Testis (tissue), 3 donors: Measurements from ENCODE around the gene LYRM4. TPM values are rescaled to one million over a fixed set of nuclear protein-coding genes. Genes with fewer than 3 reads are reported as not detected.
"Not testable (repeated sequence)": the region's sequence is repeated elsewhere in the genome, so short reads cannot be mapped to it uniquely, and the experiment has no call there.

ENCODE experiments used
- DNase-seq: peaks from one replicate; pipeline ENCODE4 v3.0.0-alpha.2; 2019
- H3K27ac ChIP-seq, 2 donors: fragments of 200-600 bp; sonication (generic); one replicate each; pipeline ENCODE4 v1.5.1; 2019
- H3K27me3 ChIP-seq: fragments of 200-600 bp; sonication (generic); one replicate; pipeline ENCODE4 v1.5.1; 2019
- H3K36me3 ChIP-seq: fragments of 200-600 bp; sonication (generic); one replicate; pipeline ENCODE4 v1.5.1; 2017; ENCODE audit warnings: low read depth; ENCODE audit errors: missing control alignments
- H3K4me1 ChIP-seq: fragments of 200-600 bp; sonication (generic); one replicate; pipeline ENCODE4 v1.5.1; 2019
- H3K4me3 ChIP-seq, 2 donors: fragments of 200-600 bp; sonication (generic); one replicate each; pipeline ENCODE4 v1.5.1; 2017 to 2019
- H3K9me3 ChIP-seq: fragments of 200-600 bp; sonication (generic); one replicate; pipeline ENCODE4 v1.5.1; 2017
- CTCF ChIP-seq, 3 experiments: fragments of 450-650 bp in 2 of 3; fragments of 200-600 bp in 1 of 3; sonication (generic) in 1 of 3; IDR thresholded peaks; one replicate each; pipeline ENCODE4 v1.5.1; 2016 to 2019; ENCODE audit warnings: antibody characterized with exemption in 3 of 3, mild to moderate bottlenecking in 2 of 3, moderate library complexity in 1 of 3
- POLR2A ChIP-seq: fragments of 450-650 bp; IDR thresholded peaks from one replicate; pipeline ENCODE4 v1.6.1; 2017; ENCODE audit warnings: antibody characterized with exemption, mild to moderate bottlenecking, moderate library complexity
- WGBS, 2 donors: methylation state at CpG; one replicate each; pipeline ENCODE4 v1.1.5; 2018; 5-methylcytosine and 5-hydroxymethylcytosine counted together
- intact Hi-C: fragments of 100-400 bp; cut with DNase I; formaldehyde crosslinking; loops from one replicate; pipeline ENCODE4 v1.15.1; 2023; ENCODE audit warnings: low total_unique reads
- polyA plus RNA-seq: library from polyadenylated mRNA; stranded (reverse); fragments of 350-450 nt; fragmentation: Illumina TruSeq; extraction: RNeasy Lipid Tissue Mini Kit (QIAGEN cat#74804); gene quantifications from one replicate; pipeline ENCODE4 v1.2.3, GENCODE V29; 2014; ENCODE audit warnings: low read depth, low replicate concordance; ENCODE audit not compliant: insufficient read depth
- total RNA-seq, 2 donors: library from RNA; depleted of rRNA; stranded (reverse); fragments of >200 nt; gene quantifications; one replicate each; pipeline ENCODE4 v1.2.3, GENCODE V29; 2016

LYRM4 gene
- total and polyA plus RNA-seq, 3 donors from 2014 or later: 18.5 to 41.8 (median 23.0) TPM

GRCh38 chr6:5068153-5068751, 192.5 kb downstream of the LYRM4 start:
- no peak for DNase-seq
- no peak for TF ChIP-seq POLR2A
- no peak for TF ChIP-seq CTCF (IDR thresholded peaks at IDR 0.05)
- no peak overlapping the region for H3K4me3 ChIP-seq
- no peaks in the 10 kb centered on the region for H3K4me1 ChIP-seq
- H3K27ac ChIP-seq: no peak overlapping the region
- H3K27me3 ChIP-seq: no peaks in the 10 kb centered on the region
- intact Hi-C loops: no loop called here
- no peaks in the 10 kb centered on the region for H3K9me3 ChIP-seq
- 91 to 95% methylated on average over 17 of the region's 17 CpGs for WGBS, 2 donors
- no peaks in the 10 kb centered on the region for H3K36me3 ChIP-seq

- WGBS, 2 donors: 71 to 88% methylated on average over 3 of the region's 3 CpGs
- H3K4me1 ChIP-seq: no peaks in the 10 kb centered on the region
- TF ChIP-seq POLR2A (no peak), CTCF (IDR thresholded peaks at IDR 0.05) (no peak)
- intact Hi-C loops: no loop called here
- H3K9me3 ChIP-seq: no peaks in the 10 kb centered on the region
- H3K27me3 ChIP-seq: no peaks in the 10 kb centered on the region
- no peak overlapping the region for H3K27ac ChIP-seq
- no peaks in the 10 kb centered on the region for H3K36me3 ChIP-seq
- H3K4me3 ChIP-seq: no peak overlapping the region
- DNase-seq: no peak
Measured at GRCh38 chr6:5067305-5067704, 193.4 kb downstream of the LYRM4 start.

- H3K9me3 ChIP-seq: no peaks in the 10 kb centered on the region
- intact Hi-C loops: no loop called here
- H3K4me1 ChIP-seq: no peaks in the 10 kb centered on the region
- H3K27ac ChIP-seq: no peak overlapping the region
- no peaks in the 10 kb centered on the region for H3K36me3 ChIP-seq
- no peak overlapping the region for H3K4me3 ChIP-seq
- no peak for DNase-seq
- TF ChIP-seq POLR2A: no peak
- TF ChIP-seq CTCF (IDR thresholded peaks at IDR 0.05): no peak
- H3K27me3 ChIP-seq: no peaks in the 10 kb centered on the region
- whole genome bisulfite sequencing, 2 donors: 70 to 77% methylated on average over 24 of the region's 24 CpGs
Measured at GRCh38 chr6:5066456-5067093, 194.2 kb downstream of the LYRM4 start.

GRCh38 chr6:5063617-5064016, 197.1 kb downstream of the LYRM4 start:
- no peaks in the 10 kb centered on the region for H3K36me3 ChIP-seq
- 91 to 94% methylated on average over 6 to 8 of the region's 8 CpGs for WGBS, 2 donors
- TF ChIP-seq CTCF (IDR thresholded peaks at IDR 0.05) (no peak), POLR2A (no peak)
- no peak overlapping the region for H3K4me3 ChIP-seq
- no peaks in the 10 kb centered on the region for H3K9me3 ChIP-seq
- H3K27ac ChIP-seq: no peak overlapping the region
- H3K4me1 ChIP-seq: no peaks in the 10 kb centered on the region
- intact Hi-C loops: no loop called here
- DNase-seq: no peak
- H3K27me3 ChIP-seq: no peaks in the 10 kb centered on the region

GRCh38 chr6:5061152-5061551, 199.6 kb downstream of the LYRM4 start:
- intact Hi-C loops: no loop called here
- DNase-seq: no peak
- 83 to 86% methylated on average over 3 of the region's 3 CpGs for WGBS, 2 donors

GRCh38 chr6:5060439-5060838, 200.3 kb downstream of the LYRM4 start:
- H3K4me1 ChIP-seq, H3K27ac ChIP-seq, H3K9me3 ChIP-seq, H3K27me3 ChIP-seq, DNase-seq, H3K36me3 ChIP-seq, H3K4me3 ChIP-seq, intact Hi-C loops: not testable (repeated sequence)
- 97 to 98% methylated on average over 9 of the region's 9 CpGs for WGBS, 2 donors

More at GRCh38 chr6:5061152-5061551, 199.6 kb downstream of the LYRM4 start:
- Histone ChIP-seq H3K36me3 (no peaks in the 10 kb centered on the region), H3K27me3 (no peaks in the 10 kb centered on the region), H3K9me3 (no peaks in the 10 kb centered on the region), H3K27ac (no peak overlapping the region), H3K4me1 (no peaks in the 10 kb centered on the region), H3K4me3 (no peak overlapping the region)
- TF ChIP-seq CTCF (IDR thresholded peaks at IDR 0.05) (no peak), POLR2A (no peak)
